Fibroblast of pulmonary artery (primary cell): Measurements from ENCODE around the gene F12.

Experiments
- DNase-seq: peaks from one replicate; pipeline ENCODE4 v3.0.0-alpha.2; 2010; ENCODE audit warnings: low read depth
- H3K4me3 ChIP-seq: replicated peaks from 2 replicates; pipeline ENCODE4 v1.5.1; 2011; ENCODE audit warnings: low read depth, mild to moderate bottlenecking, control low read depth, low read length, moderate library complexity
- TF ChIP-seq, protein P1 (sequence below): IDR thresholded peaks from 2 replicates; pipeline ENCODE4 v1.5.1; 2011; ENCODE audit warnings: mild to moderate bottlenecking, control low read depth, low read length, inconsistent platforms; ENCODE audit errors: missing control alignments

F12 gene

DNA sequence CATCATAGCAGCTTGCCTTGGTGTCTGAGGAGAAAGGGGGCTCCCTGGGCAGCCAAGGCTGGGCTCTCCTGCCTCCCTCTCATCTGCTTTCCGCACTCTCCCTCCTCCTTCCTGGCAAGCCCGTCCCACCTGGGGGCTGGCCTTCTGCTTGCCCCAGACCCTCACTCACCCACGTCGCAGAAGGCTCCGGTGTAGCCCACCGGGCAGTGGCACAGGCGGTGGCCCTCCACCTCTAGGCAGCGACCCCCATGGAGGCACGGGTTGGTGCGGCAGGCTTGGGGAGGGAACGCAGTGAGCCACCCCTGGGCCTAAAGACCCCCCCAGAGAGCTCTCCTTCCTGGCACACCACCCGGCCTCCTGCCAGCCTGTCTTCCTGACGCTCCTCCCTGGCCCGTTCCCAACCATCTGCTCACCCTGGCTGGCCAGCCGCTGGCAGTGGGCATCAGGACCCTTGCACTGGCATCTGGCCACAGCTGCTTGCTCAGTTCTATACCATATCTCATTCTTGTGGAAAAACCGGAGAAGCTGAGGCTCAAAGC, 4.7 kb downstream of the F12 start:
- peak overlapping the region; percentile 56 for H3K4me3 ChIP-seq
- no peak for DNase-seq
- TF ChIP-seq, protein P1, sequence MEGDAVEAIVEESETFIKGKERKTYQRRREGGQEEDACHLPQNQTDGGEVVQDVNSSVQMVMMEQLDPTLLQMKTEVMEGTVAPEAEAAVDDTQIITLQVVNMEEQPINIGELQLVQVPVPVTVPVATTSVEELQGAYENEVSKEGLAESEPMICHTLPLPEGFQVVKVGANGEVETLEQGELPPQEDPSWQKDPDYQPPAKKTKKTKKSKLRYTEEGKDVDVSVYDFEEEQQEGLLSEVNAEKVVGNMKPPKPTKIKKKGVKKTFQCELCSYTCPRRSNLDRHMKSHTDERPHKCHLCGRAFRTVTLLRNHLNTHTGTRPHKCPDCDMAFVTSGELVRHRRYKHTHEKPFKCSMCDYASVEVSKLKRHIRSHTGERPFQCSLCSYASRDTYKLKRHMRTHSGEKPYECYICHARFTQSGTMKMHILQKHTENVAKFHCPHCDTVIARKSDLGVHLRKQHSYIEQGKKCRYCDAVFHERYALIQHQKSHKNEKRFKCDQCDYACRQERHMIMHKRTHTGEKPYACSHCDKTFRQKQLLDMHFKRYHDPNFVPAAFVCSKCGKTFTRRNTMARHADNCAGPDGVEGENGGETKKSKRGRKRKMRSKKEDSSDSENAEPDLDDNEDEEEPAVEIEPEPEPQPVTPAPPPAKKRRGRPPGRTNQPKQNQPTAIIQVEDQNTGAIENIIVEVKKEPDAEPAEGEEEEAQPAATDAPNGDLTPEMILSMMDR = no peak

DNA sequence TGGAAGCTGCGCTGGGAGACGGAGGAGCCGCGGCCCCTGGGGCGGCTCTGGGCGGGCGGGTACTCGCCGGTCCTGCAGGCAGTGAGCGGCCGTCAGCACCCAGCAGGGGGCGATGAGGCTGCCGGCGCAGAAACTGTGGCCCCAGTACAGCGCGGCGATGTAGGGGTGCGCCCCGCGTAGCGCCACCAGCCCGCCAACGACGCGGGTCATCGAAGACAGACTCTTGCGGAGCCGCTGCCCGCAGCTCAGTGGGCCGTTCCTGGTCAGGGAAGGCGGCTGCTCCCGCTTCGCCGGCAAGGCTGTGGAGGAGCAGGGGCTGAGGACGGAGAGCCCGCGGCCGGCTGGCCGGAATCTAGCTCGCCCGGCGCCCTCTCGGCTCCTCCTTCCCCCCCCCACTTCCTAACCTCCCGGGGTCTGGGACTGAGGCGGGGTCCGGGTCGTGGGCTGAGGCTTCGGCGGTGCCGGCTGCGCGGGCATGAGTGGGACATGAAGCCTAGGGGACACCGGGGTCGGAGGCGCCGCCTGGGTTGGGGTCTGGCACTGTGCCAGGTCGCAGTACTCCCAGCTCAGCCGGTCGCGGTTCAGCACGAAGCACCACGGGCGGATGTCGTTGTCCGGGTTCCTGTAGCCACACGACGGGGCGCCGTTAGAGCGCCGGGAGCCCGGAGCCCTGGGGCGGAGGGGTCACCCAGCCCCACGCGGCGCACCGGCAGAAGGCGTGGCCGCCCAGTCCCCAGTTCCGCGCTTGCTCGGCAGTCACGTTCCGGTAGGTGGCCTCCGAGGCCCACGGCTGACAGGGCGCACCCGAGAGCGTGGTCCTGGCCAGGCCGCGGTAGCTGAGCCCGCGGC, 5.3 kb downstream of the F12 start:
- peak; percentile 81 for DNase-seq
- peak overlapping the region; percentile 56 for H3K4me3 ChIP-seq
- TF ChIP-seq, protein P1 = peak; percentile 53

DNA sequence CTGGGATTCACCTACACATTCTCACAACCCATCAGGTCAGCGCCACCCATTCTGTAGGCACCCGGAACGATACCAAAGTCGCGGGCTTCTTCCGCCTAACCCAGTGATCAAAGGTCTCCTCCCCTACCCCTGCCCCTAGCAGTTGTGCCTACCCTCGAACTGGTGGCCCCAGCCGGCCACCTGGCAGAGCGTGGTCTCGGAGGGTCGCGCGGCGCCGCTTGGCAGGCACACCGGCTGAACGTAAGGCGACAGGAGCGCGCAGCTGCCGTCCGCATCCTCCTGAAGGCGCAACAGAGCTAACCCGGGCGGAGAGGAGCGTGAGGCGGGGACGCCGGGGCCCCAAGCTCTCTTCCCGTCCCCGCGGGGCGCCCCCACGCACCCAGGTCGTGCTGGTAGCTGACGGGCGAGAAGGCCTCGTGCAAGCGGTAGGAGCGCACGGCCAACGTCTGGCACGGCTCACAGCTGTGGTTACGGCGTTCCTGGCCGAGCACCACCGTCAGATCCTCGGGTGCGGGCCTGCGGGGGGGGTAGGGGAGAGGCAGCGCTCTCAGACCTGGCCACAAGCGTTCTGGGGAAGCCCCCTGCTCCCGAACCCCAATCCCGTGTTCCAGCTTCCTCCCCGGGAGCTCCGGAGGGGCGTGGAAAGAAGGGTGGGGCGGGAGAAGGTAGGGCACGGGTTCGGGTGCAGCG, 6.1 kb downstream of the F12 start:
- TF ChIP-seq, protein P1 = no peak
- no peak for DNase-seq
- H3K4me3 ChIP-seq = peak overlapping the region; percentile 56

DNA sequence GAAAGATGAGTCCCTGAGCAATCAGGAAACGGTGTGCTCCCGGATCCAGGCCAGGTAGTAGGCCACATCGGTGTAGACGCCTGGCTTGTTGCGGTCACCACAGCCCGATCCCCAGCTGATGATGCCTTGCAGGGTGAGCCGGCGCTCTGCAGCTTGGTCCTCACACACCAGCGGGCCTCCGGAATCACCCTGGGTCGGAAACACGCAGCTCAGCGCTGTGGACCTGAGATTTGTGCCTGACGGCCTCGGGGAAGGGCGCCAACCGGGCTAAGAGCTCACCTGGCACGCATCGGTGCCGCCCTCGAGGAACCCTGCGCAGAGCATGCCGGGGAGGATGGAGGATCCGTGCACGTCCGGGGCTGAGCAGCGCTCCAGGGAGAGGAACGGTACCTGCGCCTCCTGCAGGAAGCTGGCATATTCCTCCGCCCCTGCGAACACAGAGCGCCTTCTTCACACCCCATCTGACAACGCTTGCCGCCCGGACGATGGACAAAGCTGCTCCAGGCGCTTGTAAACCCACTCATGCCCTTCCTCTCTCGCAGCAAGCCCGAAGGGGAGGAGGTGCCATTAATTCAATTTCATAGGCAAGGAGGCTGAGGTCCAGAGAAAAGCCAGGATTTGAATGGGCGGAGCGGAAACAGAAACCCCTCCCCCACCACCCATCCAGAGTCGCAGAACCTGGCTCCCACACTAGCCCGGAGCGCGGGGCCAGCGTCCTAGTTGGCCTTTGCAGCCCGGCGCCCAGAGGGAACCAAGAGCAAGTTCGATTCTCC, 6.9 kb downstream of the F12 start:
- TF ChIP-seq, protein P1 = peak; percentile 47
- no peak overlapping the region for H3K4me3 ChIP-seq
- peak; percentile 57 for DNase-seq

DNA sequence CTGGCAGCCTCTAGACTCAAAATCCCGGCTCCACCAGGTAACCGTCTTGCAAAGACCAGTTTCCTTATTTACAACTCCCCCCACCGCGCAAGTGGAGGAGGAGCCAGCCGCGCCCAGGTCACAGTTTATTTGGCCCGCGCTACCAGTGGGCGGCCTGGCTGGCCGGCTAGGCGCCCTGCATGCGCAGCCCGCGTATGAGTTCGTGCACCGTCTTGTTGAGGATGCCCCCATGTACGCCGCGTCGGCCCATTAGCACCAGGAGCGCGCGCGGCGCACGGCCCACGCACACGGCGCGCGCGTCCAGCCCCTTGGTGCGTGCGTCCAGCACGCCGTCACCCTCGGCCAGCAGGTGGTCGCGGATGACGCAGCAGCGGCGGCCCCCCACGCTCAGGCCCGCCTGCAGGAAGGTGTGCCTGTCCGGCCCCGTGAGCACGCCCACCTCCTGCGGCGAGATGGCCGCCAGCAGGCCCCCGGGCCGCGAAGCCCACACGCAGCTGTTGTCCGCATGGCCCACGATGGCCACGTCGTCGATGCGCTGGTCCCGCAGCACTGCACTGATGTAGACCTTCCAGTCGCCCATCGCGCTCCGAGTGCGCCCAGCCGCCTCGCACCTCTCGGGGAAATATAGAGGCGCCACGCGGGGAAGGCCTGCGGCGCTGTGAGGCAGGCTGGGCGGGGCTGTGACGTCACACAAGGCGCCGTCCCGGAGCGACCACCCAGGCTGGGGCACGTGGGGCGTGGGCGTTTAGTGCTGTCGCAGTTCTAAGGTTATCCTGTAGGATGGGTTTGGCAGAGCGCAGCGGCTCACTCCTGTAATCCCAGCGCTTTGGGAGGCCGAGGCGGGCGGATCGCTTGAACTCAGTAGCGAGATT, 9.1 kb downstream of the F12 start, which contains the start of gene PFN3:
PFN3 (minus strand) TSS at position 665 of the 872 bp plus-strand sequence; CDS start at position 580, 85 bp downstream.
- peak; percentile 39 for DNase-seq
- TF ChIP-seq, protein P1 = no peak
- H3K4me3 ChIP-seq = no peak within 1 kb of the TSS
